MG63 (cell line): Measurements from ENCODE around the gene LHFPL6. TPM values are rescaled to one million over a fixed set of nuclear protein-coding genes. Genes with fewer than 3 reads are reported as not detected.

Experiments
- DNase-seq: peaks from one replicate; pipeline ENCODE4 v3.0.0-alpha.2; 2020
- H3K27me3 ChIP-seq: fragments of 250-450 bp; sonication (Bioruptor Pico); 2 replicates; pipeline ENCODE4 v1.5.1; 2020; ENCODE audit warnings: mild to moderate bottlenecking, moderate library complexity
- H3K36me3 ChIP-seq: fragments of 250-450 bp; sonication (Bioruptor Pico); 2 replicates; pipeline ENCODE4 v1.5.1; 2020; ENCODE audit warnings: mild to moderate bottlenecking, moderate library complexity
- H3K4me3 ChIP-seq: fragments of 250-450 bp; sonication (Bioruptor Pico); 2 replicates; pipeline ENCODE4 v1.5.1; 2020; ENCODE audit warnings: mild to moderate bottlenecking, moderate library complexity
- H3K9me3 ChIP-seq: fragments of 250-450 bp; sonication (Bioruptor Pico); 2 replicates; pipeline ENCODE4 v1.5.1; 2020; ENCODE audit warnings: mild to moderate bottlenecking, moderate library complexity
- total RNA-seq: library from RNA; depleted of rRNA; stranded (reverse); fragments of >200 nt; shearing (Covaris generic); gene quantifications from 2 replicates; pipeline ENCODE4 v1.2.3, GENCODE V29; 2014; ENCODE audit warnings: low replicate concordance

The LHFPL6 gene
- total RNA-seq, 1 experiment from 2014 or later, result 71.5 TPM

- peaks cover 20% of the 10 kb centered on the region; the same call in 1 of the 2 replicates for H3K36me3 ChIP-seq
- DNase-seq, result no peak
- no peak overlapping the region for H3K4me3 ChIP-seq
Measured at GRCh38 chr13:39575641-39576238, 27.3 kb downstream of the LHFPL6 start.

GRCh38 chr13:39571502-39572092 is 31.4 kb downstream of the LHFPL6 start:
- Histone ChIP-seq H3K9me3 (no peaks in the 10 kb centered on the region), H3K27me3 (no peaks in the 10 kb centered on the region), H3K36me3 (peaks cover 7% of the 10 kb centered on the region; the same call in 1 of the 2 replicates), H3K4me3 (no peak overlapping the region)
- no peak for DNase-seq

More at GRCh38 chr13:39575641-39576238, 27.3 kb downstream of the LHFPL6 start:
- Histone ChIP-seq H3K27me3 (no peaks in the 10 kb centered on the region), H3K9me3 (no peaks in the 10 kb centered on the region)

- no peaks in the 10 kb centered on the region for H3K27me3 ChIP-seq
- no peaks in the 10 kb centered on the region for H3K36me3 ChIP-seq
- H3K9me3 ChIP-seq, result no peaks in the 10 kb centered on the region
- DNase-seq, result no peak
- no peak overlapping the region for H3K4me3 ChIP-seq
Measured at GRCh38 chr13:39567569-39567968, 35.4 kb downstream of the LHFPL6 start.

GRCh38 chr13:39566216-39566869 is 36.6 kb downstream of the LHFPL6 start:
- H3K4me3 ChIP-seq, result no peak overlapping the region

GRCh38 chr13:39565036-39565949 is 37.7 kb downstream of the LHFPL6 start:
- H3K4me3 ChIP-seq, result peak overlapping the region; percentile 9
- H3K9me3 ChIP-seq, result no peaks in the 10 kb centered on the region
- peak; percentile 88 for DNase-seq
- no peaks in the 10 kb centered on the region for H3K27me3 ChIP-seq
- no peaks in the 10 kb centered on the region for H3K36me3 ChIP-seq

More at GRCh38 chr13:39566216-39566869, 36.6 kb downstream of the LHFPL6 start:
- no peaks in the 10 kb centered on the region for H3K36me3 ChIP-seq
- no peaks in the 10 kb centered on the region for H3K27me3 ChIP-seq
- no peak for DNase-seq
- no peaks in the 10 kb centered on the region for H3K9me3 ChIP-seq

GRCh38 chr13:39563470-39563735 is 39.6 kb downstream of the LHFPL6 start:
- no peak for DNase-seq
- Histone ChIP-seq H3K9me3 (no peaks in the 10 kb centered on the region), H3K36me3 (peaks cover 15% of the 10 kb centered on the region), H3K4me3 (no peak overlapping the region), H3K27me3 (no peaks in the 10 kb centered on the region)

- H3K9me3 ChIP-seq, result no peaks in the 10 kb centered on the region
- no peak overlapping the region for H3K4me3 ChIP-seq
- DNase-seq, result no peak
Measured at GRCh38 chr13:39561971-39562370, 41.0 kb downstream of the LHFPL6 start.

GRCh38 chr13:39559847-39560246 is 43.1 kb downstream of the LHFPL6 start:
- H3K9me3 ChIP-seq, result no peaks in the 10 kb centered on the region
- DNase-seq, result no peak

More at GRCh38 chr13:39561971-39562370, 41.0 kb downstream of the LHFPL6 start:
- no peaks in the 10 kb centered on the region for H3K27me3 ChIP-seq
- peaks cover 21% of the 10 kb centered on the region for H3K36me3 ChIP-seq

GRCh38 chr13:39557285-39557955 is 45.6 kb downstream of the LHFPL6 start:
- DNase-seq, result no peak

More at GRCh38 chr13:39559847-39560246, 43.1 kb downstream of the LHFPL6 start:
- Histone ChIP-seq H3K27me3 (no peaks in the 10 kb centered on the region), H3K4me3 (no peak overlapping the region), H3K36me3 (peaks cover 21% of the 10 kb centered on the region)

GRCh38 chr13:39556866-39557265 is 46.1 kb downstream of the LHFPL6 start:
- Histone ChIP-seq H3K9me3 (no peaks in the 10 kb centered on the region), H3K27me3 (no peaks in the 10 kb centered on the region), H3K36me3 (peaks cover 30% of the 10 kb centered on the region), H3K4me3 (no peak overlapping the region)
- DNase-seq, result no peak

More at GRCh38 chr13:39557285-39557955, 45.6 kb downstream of the LHFPL6 start:
- H3K36me3 ChIP-seq, result peaks cover 24% of the 10 kb centered on the region
- no peaks in the 10 kb centered on the region for H3K9me3 ChIP-seq
- no peak overlapping the region for H3K4me3 ChIP-seq
- no peaks in the 10 kb centered on the region for H3K27me3 ChIP-seq

- H3K36me3 ChIP-seq, result peaks cover 36% of the 10 kb centered on the region
- H3K4me3 ChIP-seq, result no peak overlapping the region
- DNase-seq, result no peak
- no peaks in the 10 kb centered on the region for H3K9me3 ChIP-seq
- H3K27me3 ChIP-seq, result no peaks in the 10 kb centered on the region
Measured at GRCh38 chr13:39554371-39554770, 48.6 kb downstream of the LHFPL6 start.

GRCh38 chr13:39552246-39552645 is 50.7 kb downstream of the LHFPL6 start:
- DNase-seq, result no peak
- no peaks in the 10 kb centered on the region for H3K9me3 ChIP-seq
- no peaks in the 10 kb centered on the region for H3K27me3 ChIP-seq
- peaks cover 32% of the 10 kb centered on the region for H3K36me3 ChIP-seq
- H3K4me3 ChIP-seq, result no peak overlapping the region

- Histone ChIP-seq H3K4me3 (no peak overlapping the region), H3K27me3 (no peaks in the 10 kb centered on the region), H3K9me3 (no peaks in the 10 kb centered on the region), H3K36me3 (peaks cover 32% of the 10 kb centered on the region)
- DNase-seq, result no peak
Measured at GRCh38 chr13:39550931-39551330, 52.1 kb downstream of the LHFPL6 start.

- no peak for DNase-seq
Measured at GRCh38 chr13:39547108-39547507, 55.9 kb downstream of the LHFPL6 start.

GRCh38 chr13:39542361-39542760 is 60.6 kb downstream of the LHFPL6 start:
- Histone ChIP-seq H3K9me3 (no peaks in the 10 kb centered on the region), H3K4me3 (no peak overlapping the region), H3K36me3 (peaks cover 6% of the 10 kb centered on the region), H3K27me3 (no peaks in the 10 kb centered on the region)
- no peak for DNase-seq

More at GRCh38 chr13:39547108-39547507, 55.9 kb downstream of the LHFPL6 start:
- Histone ChIP-seq H3K27me3 (no peaks in the 10 kb centered on the region), H3K4me3 (no peak overlapping the region), H3K36me3 (peaks cover 29% of the 10 kb centered on the region), H3K9me3 (no peaks in the 10 kb centered on the region)

- Histone ChIP-seq H3K9me3 (no peaks in the 10 kb centered on the region), H3K4me3 (no peak overlapping the region), H3K27me3 (no peaks in the 10 kb centered on the region), H3K36me3 (peaks cover 10% of the 10 kb centered on the region)
- no peak for DNase-seq
Measured at GRCh38 chr13:39540929-39541605, 61.9 kb downstream of the LHFPL6 start.
